Loucy (cell line): Measurements from ENCODE around the gene MYOF.

ENCODE experiments used
- EZH2phosphoT487 ChIP-seq: fragments of 200-600 bp; IDR thresholded peaks from 2 replicates; pipeline ENCODE4 v1.6.1; 2018; ENCODE audit warnings: antibody characterized with exemption, mild to moderate bottlenecking, moderate library complexity, borderline replicate concordance
- TF ChIP-seq, protein P1 (sequence below): fragments of 200-600 bp; sonication (generic); conservative IDR thresholded peaks from 2 replicates; pipeline ENCODE4 v1.5.1; 2014; ENCODE audit warnings: mild to moderate bottlenecking, antibody characterized with exemption, low read length

DNA sequence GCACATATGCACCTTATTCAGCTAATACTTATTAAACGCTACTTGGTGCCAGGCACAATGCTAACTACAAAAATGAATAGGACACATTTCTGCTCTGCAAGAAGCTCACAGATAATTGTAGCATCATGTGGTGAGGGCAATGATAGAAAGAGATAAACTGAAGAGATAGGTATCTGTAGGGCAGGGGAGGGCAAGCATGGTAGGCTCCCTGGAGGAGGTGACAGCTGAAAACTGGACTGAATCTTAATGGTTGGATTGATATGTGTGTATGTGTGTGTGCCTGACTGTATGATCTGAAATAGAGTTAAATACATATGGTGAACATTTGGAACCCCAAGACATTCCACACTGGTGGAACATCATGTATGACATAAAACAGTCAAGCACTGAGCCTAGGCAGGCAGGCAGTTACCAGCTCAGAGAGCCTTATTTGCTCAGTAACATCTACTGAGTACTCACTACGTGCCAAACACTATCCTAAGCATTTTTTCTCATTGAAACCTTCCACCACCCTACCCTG, 9.5 kb upstream of the MYOF start:
- TF ChIP-seq, protein P1, sequence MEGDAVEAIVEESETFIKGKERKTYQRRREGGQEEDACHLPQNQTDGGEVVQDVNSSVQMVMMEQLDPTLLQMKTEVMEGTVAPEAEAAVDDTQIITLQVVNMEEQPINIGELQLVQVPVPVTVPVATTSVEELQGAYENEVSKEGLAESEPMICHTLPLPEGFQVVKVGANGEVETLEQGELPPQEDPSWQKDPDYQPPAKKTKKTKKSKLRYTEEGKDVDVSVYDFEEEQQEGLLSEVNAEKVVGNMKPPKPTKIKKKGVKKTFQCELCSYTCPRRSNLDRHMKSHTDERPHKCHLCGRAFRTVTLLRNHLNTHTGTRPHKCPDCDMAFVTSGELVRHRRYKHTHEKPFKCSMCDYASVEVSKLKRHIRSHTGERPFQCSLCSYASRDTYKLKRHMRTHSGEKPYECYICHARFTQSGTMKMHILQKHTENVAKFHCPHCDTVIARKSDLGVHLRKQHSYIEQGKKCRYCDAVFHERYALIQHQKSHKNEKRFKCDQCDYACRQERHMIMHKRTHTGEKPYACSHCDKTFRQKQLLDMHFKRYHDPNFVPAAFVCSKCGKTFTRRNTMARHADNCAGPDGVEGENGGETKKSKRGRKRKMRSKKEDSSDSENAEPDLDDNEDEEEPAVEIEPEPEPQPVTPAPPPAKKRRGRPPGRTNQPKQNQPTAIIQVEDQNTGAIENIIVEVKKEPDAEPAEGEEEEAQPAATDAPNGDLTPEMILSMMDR, result no peak
- TF ChIP-seq EZH2phosphoT487, result no peak
